Neutrophil (primary cell): ENCODE data around the gene RAD51.

Source experiments
- H3K27ac ChIP-seq: fragments of 200-600 bp; sonication (generic); 2 replicates; pipeline ENCODE4 v1.5.1; 2016; ENCODE audit warnings: mild to moderate bottlenecking, moderate library complexity
- H3K27me3 ChIP-seq: fragments of 200-600 bp; sonication (generic); 2 replicates; pipeline ENCODE4 v1.6.0; 2016; ENCODE audit warnings: mild to moderate bottlenecking
- H3K36me3 ChIP-seq: fragments of 200-600 bp; sonication (generic); 2 replicates; pipeline ENCODE4 v1.5.1; 2017
- H3K4me1 ChIP-seq, 2 experiments: fragments of 200-600 bp in 1 of 2; sonication (generic) in 1 of 2; 1 replicate in 1 of 2; 2 replicates in 1 of 2; pipeline versions ENCODE4 v1.5.1 to v1.6.1; 2013 to 2016; ENCODE audit warnings: low read depth in 1 of 2, low read length in 1 of 2, mild to moderate bottlenecking in 1 of 2, moderate library complexity in 1 of 2; ENCODE audit not compliant: control insufficient read depth in 1 of 2, insufficient read depth in 1 of 2
- H3K4me3 ChIP-seq, 2 experiments: fragments of 200-600 bp in 1 of 2; sonication (generic) in 1 of 2; 1 replicate in 1 of 2; 2 replicates in 1 of 2; pipeline ENCODE4 v1.5.1; 2013 to 2016; ENCODE audit warnings: low read depth in 1 of 2, low read length in 1 of 2, mild to moderate bottlenecking in 1 of 2, moderate library complexity in 1 of 2
- H3K9me3 ChIP-seq: fragments of 200-600 bp; sonication (generic); 2 replicates; pipeline ENCODE4 v1.5.1; 2016
- CTCF ChIP-seq: fragments of 200-600 bp; sonication (generic); IDR thresholded peaks from 2 replicates; pipeline ENCODE4 v1.5.1; 2016; ENCODE audit warnings: antibody characterized with exemption

RAD51 gene

GRCh38 chr15:40773902-40774301 is 78.9 kb downstream of the RAD51 start:
- no peak overlapping the region for H3K4me3 ChIP-seq
- peaks cover 11 to 12% of the 10 kb centered on the region in 2 experiments for H3K4me1 ChIP-seq
- H3K36me3 ChIP-seq = peaks cover 83% of the 10 kb centered on the region
- no peak for TF ChIP-seq CTCF
- no peak overlapping the region for H3K27ac ChIP-seq
- H3K27me3 ChIP-seq = no peaks in the 10 kb centered on the region
- no peaks in the 10 kb centered on the region for H3K9me3 ChIP-seq

GRCh38 chr15:40775007-40775406 is 80.0 kb downstream of the RAD51 start:
- TF ChIP-seq CTCF = no peak
- Histone ChIP-seq H3K9me3 (no peaks in the 10 kb centered on the region), H3K27me3 (no peaks in the 10 kb centered on the region), H3K27ac (no peak overlapping the region), H3K4me1 (peaks cover under 1 to 1% of the 10 kb centered on the region in 2 experiments), H3K4me3 (no peak overlapping the region), H3K36me3 (peaks cover 90% of the 10 kb centered on the region)

- Histone ChIP-seq H3K4me1 (no peaks in the 10 kb centered on the region), H3K27ac (no peak overlapping the region), H3K36me3 (peaks cover 83% of the 10 kb centered on the region), H3K4me3 (no peak overlapping the region), H3K27me3 (no peaks in the 10 kb centered on the region), H3K9me3 (no peaks in the 10 kb centered on the region)
- TF ChIP-seq CTCF = no peak
These were observed 81.0 kb downstream of the RAD51 start for GRCh38 chr15:40775740-40776536.

GRCh38 chr15:40776537-40777141 is 81.7 kb downstream of the RAD51 start:
- Histone ChIP-seq H3K9me3 (no peaks in the 10 kb centered on the region), H3K4me3 (no peak overlapping the region), H3K27ac (no peak overlapping the region), H3K4me1 (no peaks in the 10 kb centered on the region), H3K27me3 (no peaks in the 10 kb centered on the region), H3K36me3 (peaks cover 77% of the 10 kb centered on the region)
- no peak for TF ChIP-seq CTCF
